Left kidney (tissue), 1 donor: Measurements from ENCODE around the gene FTL. TPM values are rescaled to one million over a fixed set of nuclear protein-coding genes. Genes with fewer than 3 reads are reported as not detected.

Source experiments
- polyA plus RNA-seq: library from polyadenylated mRNA; unstranded; fragments of 120-200 nt; gene quantifications from one replicate; pipeline ENCODE4 v1.2.1, GENCODE V29; 2013; ENCODE audit not compliant: insufficient read length

Gene FTL
- polyA plus RNA-seq, 1 donor = 2,202 TPM

Other genes starting within 250 kb of the FTL start
- 6.0 TPM for gene MAMSTR, start 245.6 kb upstream of the FTL start, polyA plus RNA-seq
- gene RASIP1, start 224.7 kb upstream of the FTL start, polyA plus RNA-seq = 11.9 TPM
- gene IZUMO1, start 218.4 kb upstream of the FTL start, polyA plus RNA-seq = 1.1 TPM
- 3.8 TPM for gene FUT1, start 212.7 kb upstream of the FTL start, polyA plus RNA-seq
- not detected for gene FGF21, start 209.8 kb upstream of the FTL start, polyA plus RNA-seq
- gene BCAT2, start 154.3 kb upstream of the FTL start, polyA plus RNA-seq = 39.9 TPM
- gene HSD17B14, start 128.8 kb upstream of the FTL start, polyA plus RNA-seq = 27.4 TPM
- 23.1 TPM for gene PLEKHA4, start 96.7 kb upstream of the FTL start, polyA plus RNA-seq
- gene PPP1R15A, start 92.9 kb upstream of the FTL start, polyA plus RNA-seq = 33.8 TPM
- 1.6 TPM for gene TULP2, start 66.6 kb upstream of the FTL start, polyA plus RNA-seq
- gene NUCB1, start 65.0 kb upstream of the FTL start, polyA plus RNA-seq = 238 TPM
- gene DHDH, start 31.6 kb upstream of the FTL start, polyA plus RNA-seq = 4.6 TPM
- gene BAX, start 10.4 kb upstream of the FTL start, polyA plus RNA-seq = 64.5 TPM
- gene GYS1, start 28.0 kb downstream of the FTL start, polyA plus RNA-seq = 52.2 TPM
- gene RUVBL2, start 28.6 kb downstream of the FTL start, polyA plus RNA-seq = 80.2 TPM
- 0.38 TPM for gene LHB, start 51.8 kb downstream of the FTL start, polyA plus RNA-seq
- gene CGB3, start 59.0 kb downstream of the FTL start, polyA plus RNA-seq = not detected
- gene CGB2, start 66.6 kb downstream of the FTL start, polyA plus RNA-seq = not detected
- gene CGB1, start 71.6 kb downstream of the FTL start, polyA plus RNA-seq = not detected
- not detected for gene CGB5, start 78.5 kb downstream of the FTL start, polyA plus RNA-seq
- gene CGB8, start 83.8 kb downstream of the FTL start, polyA plus RNA-seq = not detected
- gene CGB7, start 92.4 kb downstream of the FTL start, polyA plus RNA-seq = 0.78 TPM
- 3.1 TPM for gene NTF4, start 99.5 kb downstream of the FTL start, polyA plus RNA-seq
- 0.08 TPM for gene KCNA7, start 107.4 kb downstream of the FTL start, polyA plus RNA-seq
- 354 TPM for gene SNRNP70, start 120.1 kb downstream of the FTL start, polyA plus RNA-seq
- 5.6 TPM for gene LIN7B, start 149.1 kb downstream of the FTL start, polyA plus RNA-seq
- gene C19orf73, start 153.8 kb downstream of the FTL start, polyA plus RNA-seq = 0.20 TPM
- gene PPFIA3, start 154.2 kb downstream of the FTL start, polyA plus RNA-seq = 3.9 TPM
- gene HRC, start 190.1 kb downstream of the FTL start, polyA plus RNA-seq = 22.9 TPM
- 29.4 TPM for gene TRPM4, start 192.5 kb downstream of the FTL start, polyA plus RNA-seq